CD4-positive, CD25-positive, alpha-beta regulatory T cell (primary cell): ENCODE data around the gene APMAP. TPM values are rescaled to one million over a fixed set of nuclear protein-coding genes. Genes with fewer than 3 reads are reported as not detected.
A peak's percentile ranks its signal among the peaks of the same experiment; 100 is the strongest.

ENCODE experiments used
- ATAC-seq, 2 donors: fragments of 150-1000 bp; cut with Tn5 transposase; one replicate each; pipeline ENCODE4 v1.10.0; 2021; ENCODE audit warnings: low read depth in 2 of 2, moderate number of reproducible peaks in 2 of 2, moderate library complexity in 1 of 2
- DNase-seq, 3 donors: peaks; one replicate each; pipeline versions ENCODE4 v3.0.0 to v3.0.0-alpha.2; 2012 to 2022; ENCODE audit warnings: mixed read lengths in 1 of 3
- H3K27ac ChIP-seq: one replicate; pipeline ENCODE4 v1.7.0; 2013; ENCODE audit warnings: mild to moderate bottlenecking, low read length; ENCODE audit not compliant: insufficient read depth, poor library complexity, severe bottlenecking
- H3K27me3 ChIP-seq: one replicate; pipeline ENCODE4 v1.7.0; 2013; ENCODE audit warnings: low read length; ENCODE audit not compliant: control insufficient read depth, insufficient read depth
- H3K36me3 ChIP-seq: one replicate; pipeline ENCODE4 v1.7.0; 2013; ENCODE audit warnings: mild to moderate bottlenecking, low read length, moderate library complexity; ENCODE audit not compliant: control insufficient read depth, insufficient read depth
- H3K4me1 ChIP-seq: 2 replicates; pipeline ENCODE4 v1.7.0; 2013; ENCODE audit warnings: mild to moderate bottlenecking, low read length; ENCODE audit not compliant: insufficient read depth, control insufficient read depth, poor library complexity, severe bottlenecking
- H3K4me3 ChIP-seq: one replicate; pipeline ENCODE4 v1.7.0; 2013; ENCODE audit warnings: low read depth, mild to moderate bottlenecking, low read length, moderate library complexity
- H3K9me3 ChIP-seq, 2 experiments: 1 replicate in 1 of 2; 2 replicates in 1 of 2; pipeline ENCODE4 v1.7.0; 2013; ENCODE audit warnings: low read length in 2 of 2, mild to moderate bottlenecking in 1 of 2, moderate library complexity in 1 of 2; ENCODE audit not compliant: control insufficient read depth in 2 of 2
- H3K27ac Mint-ChIP-seq, 3 donors: one replicate each; pipeline ENCODE4 v1.8.0; 2020 to 2022; ENCODE audit warnings: mild to moderate bottlenecking in 3 of 3, mixed read lengths in 3 of 3, moderate library complexity in 2 of 3
- H3K27me3 Mint-ChIP-seq: one replicate; pipeline ENCODE4 v1.8.0; 2022; ENCODE audit warnings: mild to moderate bottlenecking, mixed read lengths
- H3K36me3 Mint-ChIP-seq: one replicate; pipeline ENCODE4 v1.8.0; 2020; ENCODE audit warnings: mixed read lengths
- H3K4me1 Mint-ChIP-seq, 4 donors: one replicate each; pipeline ENCODE4 v1.8.0; 2020 to 2022; ENCODE audit warnings: mixed read lengths in 4 of 4, mild to moderate bottlenecking in 1 of 4
- H3K4me3 Mint-ChIP-seq, 4 donors: one replicate each; pipeline ENCODE4 v1.8.0; 2020 to 2022; ENCODE audit warnings: mild to moderate bottlenecking in 4 of 4, mixed read lengths in 4 of 4, moderate library complexity in 3 of 4
- H3K9me3 Mint-ChIP-seq, 7 donors: one replicate each; pipeline ENCODE4 v1.8.0; 2020 to 2022; ENCODE audit warnings: mixed read lengths in 7 of 7, mild to moderate bottlenecking in 3 of 7, moderate library complexity in 2 of 7
- polyA plus RNA-seq, 4 donors: library from polyadenylated mRNA; unstranded; fragments of 300-500 nt; fragmentation: Illumina TruSeq; gene quantifications; one replicate each; pipeline ENCODE4 v1.2.3, GENCODE V29; 2021
- total RNA-seq: library from RNA; stranded (reverse); gene quantifications from one replicate; pipeline ENCODE4 v1.2.3, GENCODE V29; 2022

Gene APMAP
- total and polyA plus RNA-seq, 5 donors from 2014 or later: 28.2 to 83.2 (median 69.2) TPM

DNA sequence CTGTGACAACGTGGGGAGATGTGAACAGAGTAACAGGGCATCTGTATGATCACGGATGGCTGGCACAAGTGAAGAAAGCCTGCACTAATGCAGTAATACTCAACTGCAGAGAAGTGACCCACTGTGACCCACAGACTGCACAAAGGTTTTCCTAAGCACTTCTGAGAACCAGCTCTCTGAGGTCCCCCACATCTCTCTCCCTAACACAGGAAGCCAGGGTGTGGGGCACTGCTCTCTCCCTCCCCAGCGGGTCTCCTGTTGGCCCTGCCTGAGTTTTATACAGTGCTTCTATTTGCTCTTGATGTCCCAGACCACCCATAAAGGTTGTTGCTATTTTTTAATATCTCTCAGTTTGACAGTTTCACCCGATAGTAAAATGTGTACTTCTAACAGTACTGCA, 11.3 kb downstream of the APMAP start:
- Histone ChIP-seq H3K9me3 (peaks cover 4 to 13% of the 10 kb centered on the region in 2 experiments), H3K27me3 (no peaks in the 10 kb centered on the region), H3K4me3 (no peak overlapping the region), H3K36me3 (peaks cover 63% of the 10 kb centered on the region), H3K27ac (no peak overlapping the region), H3K4me1 (peaks cover 4% of the 10 kb centered on the region)
- H3K4me1 Mint-ChIP-seq: peaks cover 16 to 37% (median 25%) of the 10 kb centered on the region in 4 donors
- H3K27ac Mint-ChIP-seq: no peak overlapping the region
- DNase-seq (no peak), ATAC-seq (no peak)
- peaks cover 71% of the 10 kb centered on the region for H3K36me3 Mint-ChIP-seq
- H3K9me3 Mint-ChIP-seq: peaks cover under 1 to 7% (median 2%) of the 10 kb centered on the region in 7 donors
- no peaks in the 10 kb centered on the region for H3K27me3 Mint-ChIP-seq
- H3K4me3 Mint-ChIP-seq: no peak overlapping the region

DNA sequence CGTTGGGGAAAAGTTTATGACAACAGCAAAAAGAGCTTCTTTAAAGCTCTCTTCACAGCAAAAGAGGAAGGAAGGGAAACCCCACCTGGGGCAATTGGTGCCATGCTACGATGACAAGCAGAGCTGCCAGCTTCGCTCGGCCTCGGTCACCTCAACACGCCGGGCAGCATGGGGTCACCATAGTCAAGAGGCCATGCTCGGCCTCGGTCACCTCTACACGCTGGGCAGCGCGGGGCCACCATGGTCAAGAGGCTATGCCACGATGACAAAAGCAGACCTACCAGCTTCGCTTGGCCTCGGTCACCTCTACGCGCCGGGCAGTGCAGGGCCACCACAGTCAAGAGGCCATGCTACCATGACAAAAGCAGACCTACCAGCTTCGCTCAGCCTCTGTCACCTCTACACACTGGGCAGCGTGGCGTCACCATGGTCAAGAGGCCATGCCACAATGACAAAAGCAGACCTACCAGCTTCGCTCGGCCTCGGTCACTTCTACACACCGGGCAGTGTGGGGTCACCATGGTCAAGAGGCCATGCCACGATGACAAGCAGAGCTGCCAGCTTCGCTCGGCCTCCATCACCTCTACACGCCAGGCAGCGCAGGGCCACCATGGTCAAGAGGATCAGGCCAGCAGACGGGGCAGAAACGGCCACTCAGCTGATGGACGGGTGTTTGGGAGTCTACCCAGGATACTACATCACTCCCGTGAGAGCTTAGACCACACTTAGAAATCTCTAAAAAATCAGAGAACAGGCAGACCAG, 12.1 kb downstream of the APMAP start:
- Mint-ChIP-seq H3K4me1 (peaks cover 14 to 36% (median 18%) of the 10 kb centered on the region in 4 donors), H3K9me3 (peaks cover 1 to 9% (median 9%) of the 10 kb centered on the region in 7 donors), H3K27ac (peak overlapping the region in 1 of 3 donors; percentile 67), H3K4me3 (no peak overlapping the region), H3K36me3 (peaks cover 79% of the 10 kb centered on the region), H3K27me3 (no peaks in the 10 kb centered on the region)
- Histone ChIP-seq H3K27ac (no peak overlapping the region), H3K27me3 (no peaks in the 10 kb centered on the region), H3K9me3 (peaks cover 10 to 13% of the 10 kb centered on the region in 2 experiments), H3K4me1 (no peaks in the 10 kb centered on the region), H3K36me3 (peaks cover 70% of the 10 kb centered on the region), H3K4me3 (no peak overlapping the region)
- ATAC-seq (no peak), DNase-seq (no peak)

DNA sequence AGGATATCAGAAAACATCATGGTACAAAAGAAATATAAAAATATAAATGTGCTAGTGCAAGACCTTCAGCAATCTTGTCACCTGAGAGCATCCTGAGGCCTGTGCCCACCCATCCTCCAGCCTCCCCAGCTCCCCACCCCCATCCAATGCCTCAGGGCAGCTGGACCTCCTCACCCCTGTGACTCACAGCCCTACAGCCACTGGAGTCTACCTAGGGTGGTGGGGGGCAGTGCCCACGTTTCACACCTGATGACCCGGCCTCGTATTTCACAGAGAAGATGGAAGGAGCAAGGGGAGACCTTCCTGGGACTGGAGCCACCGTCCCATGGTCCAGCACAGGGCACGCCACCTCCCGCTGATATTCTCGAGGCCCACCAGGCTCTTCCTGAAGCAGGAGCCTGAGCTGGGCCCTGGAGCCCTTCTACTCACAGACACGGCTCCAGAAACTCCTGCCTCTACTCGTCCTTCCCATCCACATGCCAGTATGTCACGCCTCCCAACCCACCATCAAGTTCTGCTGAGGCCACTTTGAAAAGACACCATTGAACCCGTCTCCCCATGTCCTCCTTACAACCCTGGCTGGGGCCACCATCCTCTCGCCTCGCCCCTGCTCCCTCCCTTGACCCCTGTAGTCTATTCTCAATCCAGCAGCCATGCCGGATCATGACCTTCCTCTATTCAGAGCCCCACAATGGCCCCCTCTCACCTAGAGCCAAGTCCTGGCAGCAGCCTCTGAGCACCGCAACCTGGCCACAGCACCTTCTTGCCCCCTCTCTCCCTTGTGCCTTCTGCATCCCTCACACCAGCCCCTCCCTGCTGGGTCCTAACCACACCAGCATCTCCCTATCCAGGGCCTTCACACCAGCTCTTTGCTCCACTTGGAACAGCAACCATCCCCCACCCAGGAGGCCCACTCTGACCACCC, 13.3 kb downstream of the APMAP start:
- Mint-ChIP-seq H3K27ac (peak overlapping the region in 1 of 3 donors; percentile 73), H3K4me1 (peaks cover 6 to 29% (median 10%) of the 10 kb centered on the region in 4 donors), H3K36me3 (peaks cover 88% of the 10 kb centered on the region), H3K9me3 (peaks cover 1 to 12% (median 9%) of the 10 kb centered on the region in 7 donors), H3K4me3 (no peak overlapping the region), H3K27me3 (no peaks in the 10 kb centered on the region)
- Histone ChIP-seq H3K27ac (no peak overlapping the region), H3K27me3 (no peaks in the 10 kb centered on the region), H3K36me3 (peaks cover 70% of the 10 kb centered on the region), H3K4me1 (no peaks in the 10 kb centered on the region), H3K4me3 (no peak overlapping the region), H3K9me3 (peaks cover 10 to 13% of the 10 kb centered on the region in 2 experiments)
- DNase-seq (no peak), ATAC-seq (no peak)

DNA sequence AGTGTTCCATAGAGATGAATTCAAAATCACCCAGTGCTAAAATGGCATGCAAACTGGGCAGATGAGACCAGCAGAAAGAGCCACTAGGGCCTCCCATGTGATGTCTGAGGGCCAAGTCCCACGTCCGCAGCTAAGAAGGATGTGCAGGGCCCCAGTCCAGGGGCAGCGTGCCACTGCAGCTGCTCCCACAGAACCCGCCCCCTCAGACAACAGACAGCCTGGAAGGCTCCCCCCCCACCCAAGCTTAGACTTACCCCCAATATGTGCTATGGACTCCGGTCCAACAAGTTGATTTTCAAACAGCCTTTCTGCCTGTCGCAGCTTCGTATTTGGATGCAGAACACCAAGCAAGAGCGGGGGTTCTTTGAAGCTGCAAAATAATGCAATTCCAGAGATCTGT, 14.0 kb downstream of the APMAP start:
- DNase-seq: no peak

DNA sequence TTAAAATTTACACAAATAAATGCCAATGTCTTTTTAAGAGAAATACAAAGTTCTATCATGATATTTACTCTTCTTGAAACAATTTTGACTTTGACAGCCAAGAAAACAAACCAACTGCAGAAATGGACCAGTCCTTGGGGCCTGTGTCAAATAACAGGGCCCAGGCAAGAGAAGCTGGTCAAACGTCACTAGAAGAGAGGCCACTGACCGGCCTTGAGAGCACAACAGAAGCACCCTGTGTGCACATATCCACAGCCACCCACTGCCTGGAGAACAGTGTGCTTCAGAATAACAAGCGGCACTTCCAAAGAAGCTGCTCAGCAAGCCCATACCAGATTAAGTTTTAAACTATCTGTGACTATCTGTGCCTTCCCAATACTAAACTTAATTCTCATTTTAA, 14.8 kb downstream of the APMAP start:
- Mint-ChIP-seq H3K36me3 (peaks cover 85% of the 10 kb centered on the region), H3K4me1 (peaks cover 4 to 27% (median 8%) of the 10 kb centered on the region in 4 donors), H3K27ac (no peak overlapping the region), H3K27me3 (no peaks in the 10 kb centered on the region), H3K4me3 (no peak overlapping the region), H3K9me3 (peaks cover 1 to 12% (median 9%) of the 10 kb centered on the region in 7 donors)
- no peaks in the 10 kb centered on the region for H3K4me1 ChIP-seq
- no peak overlapping the region for H3K27ac ChIP-seq
- H3K4me3 ChIP-seq: no peak overlapping the region
- peaks cover 10 to 13% of the 10 kb centered on the region in 2 experiments for H3K9me3 ChIP-seq
- DNase-seq: no peak
- no peak for ATAC-seq
- H3K36me3 ChIP-seq: peaks cover 70% of the 10 kb centered on the region
- no peaks in the 10 kb centered on the region for H3K27me3 ChIP-seq

More for the DNA sequence above, 14.0 kb downstream of the APMAP start:
- ATAC-seq: no peak
- Histone ChIP-seq H3K27ac (no peak overlapping the region), H3K4me1 (no peaks in the 10 kb centered on the region), H3K4me3 (no peak overlapping the region), H3K36me3 (peaks cover 69% of the 10 kb centered on the region), H3K27me3 (no peaks in the 10 kb centered on the region), H3K9me3 (peaks cover 10 to 13% of the 10 kb centered on the region in 2 experiments)
- Mint-ChIP-seq H3K4me3 (no peak overlapping the region), H3K4me1 (peaks cover 4 to 29% (median 12%) of the 10 kb centered on the region in 4 donors), H3K36me3 (peaks cover 85% of the 10 kb centered on the region), H3K9me3 (peaks cover 1 to 12% (median 9%) of the 10 kb centered on the region in 7 donors), H3K27ac (no peak overlapping the region), H3K27me3 (no peaks in the 10 kb centered on the region)

DNA sequence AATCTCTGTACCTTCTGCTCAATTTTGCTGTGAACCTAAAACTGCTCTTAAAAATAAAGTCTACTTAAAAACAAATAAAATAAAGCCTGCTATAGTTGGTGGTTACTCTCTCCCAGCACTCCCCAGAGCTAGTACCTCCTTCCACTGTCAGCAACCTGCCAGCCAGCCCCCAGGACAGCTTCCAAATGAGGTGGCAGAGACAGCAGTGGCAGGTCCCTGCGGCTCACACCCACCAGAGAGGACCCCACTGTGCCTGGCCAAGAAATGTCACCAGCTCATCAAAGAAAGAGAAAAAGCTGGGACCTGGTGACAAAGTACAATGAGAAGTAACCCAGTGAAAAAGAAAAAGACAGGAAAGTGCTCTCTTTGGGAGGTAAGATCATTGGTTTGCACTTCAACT, 15.2 kb downstream of the APMAP start:
- H3K4me1 Mint-ChIP-seq: peaks cover 3 to 25% (median 7%) of the 10 kb centered on the region in 4 donors
- H3K27ac ChIP-seq: no peak overlapping the region
- no peak overlapping the region for H3K27ac Mint-ChIP-seq
- H3K4me3 Mint-ChIP-seq: no peak overlapping the region
- no peaks in the 10 kb centered on the region for H3K27me3 ChIP-seq
- no peak for DNase-seq
- peaks cover 83% of the 10 kb centered on the region for H3K36me3 Mint-ChIP-seq
- no peaks in the 10 kb centered on the region for H3K27me3 Mint-ChIP-seq
- peaks cover 10 to 13% of the 10 kb centered on the region in 2 experiments for H3K9me3 ChIP-seq
- no peaks in the 10 kb centered on the region for H3K4me1 ChIP-seq
- H3K9me3 Mint-ChIP-seq: peaks cover 1 to 12% (median 9%) of the 10 kb centered on the region in 7 donors
- H3K36me3 ChIP-seq: peaks cover 72% of the 10 kb centered on the region
- no peak overlapping the region for H3K4me3 ChIP-seq
- no peak for ATAC-seq

DNA sequence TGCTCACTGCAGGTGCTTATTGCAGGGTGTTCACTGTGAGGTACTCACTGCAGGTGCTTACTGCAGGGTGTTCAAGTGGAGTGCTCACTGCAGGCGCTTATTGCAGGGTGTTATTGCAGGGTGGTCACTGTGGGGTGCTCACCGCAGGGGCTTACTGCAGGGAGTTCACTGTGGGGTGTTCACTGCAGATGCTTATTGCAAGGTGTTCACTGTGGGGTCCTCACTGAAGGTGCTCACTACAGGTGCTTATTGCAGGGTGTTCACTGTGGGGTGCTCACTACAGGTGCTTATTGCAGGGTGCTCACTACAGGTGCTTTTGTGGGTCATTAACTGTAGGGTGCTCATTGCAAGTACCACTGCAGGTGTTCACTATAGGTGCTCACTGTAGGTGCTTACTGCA, 20.2 kb downstream of the APMAP start:
- no peak for ATAC-seq
- Histone ChIP-seq H3K4me1 (no peaks in the 10 kb centered on the region), H3K9me3 (peaks cover 6 to 10% of the 10 kb centered on the region in 2 experiments), H3K27me3 (no peaks in the 10 kb centered on the region), H3K4me3 (no peak overlapping the region), H3K27ac (no peak overlapping the region), H3K36me3 (peaks cover 79% of the 10 kb centered on the region)
- DNase-seq: no peak
- H3K4me3 Mint-ChIP-seq: no peak overlapping the region
- H3K36me3 Mint-ChIP-seq: peaks cover 69% of the 10 kb centered on the region
- peaks cover 0 to 12% (median 8%) of the 10 kb centered on the region in 7 donors for H3K9me3 Mint-ChIP-seq
- peaks cover 2 to 10% (median 5%) of the 10 kb centered on the region in 4 donors for H3K4me1 Mint-ChIP-seq
- no peak overlapping the region for H3K27ac Mint-ChIP-seq
- no peaks in the 10 kb centered on the region for H3K27me3 Mint-ChIP-seq
